GM18505 (cell line): ENCODE measurements around the gene ASTN2.

ENCODE experiments used
- ATAC-seq: cut with Tn5 transposase; IDR thresholded peaks from one replicate; pipeline ENCODE4 v1.9.1; 2021; ENCODE audit not compliant: unreplicated experiment
- POLR2A ChIP-seq: IDR thresholded peaks from 4 replicates; pipeline ENCODE4 v1.6.1; 2011; ENCODE audit warnings: borderline replicate concordance; ENCODE audit not compliant: insufficient read depth, insufficient read length; ENCODE audit errors: extremely low read depth

The ASTN2 gene

DNA sequence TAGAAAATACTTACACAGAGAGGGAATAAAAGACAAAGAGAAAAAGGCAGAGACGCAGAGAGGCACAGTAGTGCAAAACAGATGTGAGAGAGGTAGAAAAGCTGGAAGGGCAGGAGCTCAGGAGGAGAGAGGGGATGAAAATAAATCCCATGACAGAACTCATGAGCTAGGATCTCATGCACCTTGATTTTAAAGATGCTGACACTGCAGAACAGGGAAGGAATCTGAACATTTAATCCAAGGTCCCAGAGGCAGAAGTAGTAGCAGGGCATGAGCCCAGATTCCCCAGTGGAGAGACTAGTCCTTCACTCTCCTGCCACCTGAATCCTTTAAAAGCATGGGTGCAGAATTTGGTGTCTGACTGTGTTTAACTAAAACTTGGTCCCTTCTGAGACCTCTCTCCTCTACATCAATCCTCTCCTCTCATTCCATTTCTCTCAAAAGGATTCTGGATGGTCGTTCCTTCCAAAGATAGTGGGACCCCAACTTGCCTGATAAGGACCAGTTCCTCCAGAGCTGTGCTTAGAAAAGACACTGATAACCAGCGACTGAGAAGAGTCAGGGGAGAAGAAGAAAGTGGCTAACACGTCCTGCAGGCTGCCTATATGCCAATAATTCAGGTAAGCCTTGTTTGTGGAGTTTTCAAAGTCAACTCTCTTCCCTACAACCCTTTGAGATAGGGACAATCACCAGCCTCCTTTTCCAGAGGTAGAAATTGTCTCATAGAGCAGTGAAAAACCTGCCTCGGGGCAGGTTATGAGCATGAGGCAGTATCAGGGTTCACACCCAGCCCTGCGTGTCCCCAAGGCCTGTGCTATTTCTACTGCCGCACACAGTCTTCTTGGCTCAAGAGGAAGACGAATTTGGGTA, 931.0 kb downstream of the ASTN2 start:
- no peak for ATAC-seq
- no peak for TF ChIP-seq POLR2A

- TF ChIP-seq POLR2A, result no peak
- no peak for ATAC-seq
These were observed 932.1 kb downstream of the ASTN2 start for GRCh38 chr9:116482740-116483139.

DNA sequence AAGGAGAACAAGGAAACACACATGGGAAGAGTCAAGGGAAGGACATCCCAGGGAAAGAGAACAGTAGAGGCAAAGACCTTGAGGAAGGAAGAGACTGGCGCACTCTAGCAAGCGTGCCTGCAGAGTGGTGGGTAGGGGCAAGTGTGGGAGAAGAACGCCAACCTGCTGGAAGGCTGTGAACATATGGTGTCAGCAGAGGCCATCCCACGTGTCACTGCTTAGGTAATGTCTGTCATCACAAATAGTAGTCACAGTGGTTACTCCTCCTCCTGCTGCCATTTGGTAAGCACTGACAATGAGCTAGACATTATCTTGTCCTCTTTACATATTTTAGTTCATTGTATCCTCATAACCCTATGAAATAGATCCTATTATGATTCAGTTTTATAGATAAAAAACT, 934.2 kb downstream of the ASTN2 start:
- no peak for ATAC-seq
- no peak for TF ChIP-seq POLR2A

- ATAC-seq, result no peak
- TF ChIP-seq POLR2A, result no peak
These were observed 934.9 kb downstream of the ASTN2 start for GRCh38 chr9:116479967-116480366.

GRCh38 chr9:116479056-116479544, 935.8 kb downstream of the ASTN2 start:
- ATAC-seq, result no peak
- TF ChIP-seq POLR2A, result no peak

DNA sequence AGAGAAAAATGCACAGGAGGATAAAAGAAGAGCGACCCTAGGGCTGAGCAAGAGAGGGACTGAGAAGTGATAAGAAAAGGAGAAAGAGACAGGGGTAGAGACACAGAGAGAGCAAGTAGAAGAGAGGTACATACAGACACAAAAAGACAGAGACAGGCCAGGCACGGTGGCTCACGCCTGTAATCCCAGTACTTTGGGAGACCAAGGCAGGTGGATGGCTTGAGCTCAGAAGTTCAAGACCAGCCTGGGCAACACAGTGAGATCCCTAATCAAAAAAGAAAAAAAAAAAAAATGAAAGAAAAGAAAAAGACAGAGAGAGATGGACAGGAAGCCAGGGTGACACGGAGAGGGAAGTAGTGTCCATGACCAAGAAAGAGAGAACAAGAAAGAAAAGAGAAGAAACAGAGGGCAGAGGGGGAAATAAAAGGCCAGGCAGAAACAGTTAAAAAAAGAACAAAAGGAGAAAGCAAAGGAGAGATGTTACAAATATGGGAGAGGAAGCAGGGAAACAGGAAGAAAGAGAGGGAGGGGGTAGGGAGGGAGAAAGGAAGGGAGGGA, 937.2 kb downstream of the ASTN2 start:
- no peak for ATAC-seq
- no peak for TF ChIP-seq POLR2A

GRCh38 chr9:116476935-116477381, 937.9 kb downstream of the ASTN2 start:
- ATAC-seq, result no peak
- TF ChIP-seq POLR2A, result no peak

DNA sequence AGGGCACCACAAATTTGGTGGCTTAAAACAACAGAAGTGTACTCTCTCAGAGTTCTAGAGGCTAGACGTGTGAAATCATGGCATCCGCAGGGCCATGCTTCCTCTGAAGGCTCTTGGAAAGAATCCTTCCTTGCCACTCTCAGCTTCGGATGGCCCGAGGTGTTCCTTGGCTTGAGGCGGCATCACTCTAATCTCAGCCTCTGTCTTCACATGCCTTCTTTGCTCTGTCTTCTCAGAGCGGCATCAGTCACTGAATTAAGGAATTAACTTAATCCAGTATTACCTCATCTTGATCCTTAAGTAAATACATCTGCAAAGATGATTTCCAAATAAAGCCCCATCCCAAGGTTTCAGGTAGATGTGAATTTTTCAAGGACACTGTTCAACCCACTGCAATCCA, 938.9 kb downstream of the ASTN2 start:
- ATAC-seq, result no peak
- no peak for TF ChIP-seq POLR2A

GRCh38 chr9:116475201-116475600, 939.7 kb downstream of the ASTN2 start:
- ATAC-seq, result no peak

DNA sequence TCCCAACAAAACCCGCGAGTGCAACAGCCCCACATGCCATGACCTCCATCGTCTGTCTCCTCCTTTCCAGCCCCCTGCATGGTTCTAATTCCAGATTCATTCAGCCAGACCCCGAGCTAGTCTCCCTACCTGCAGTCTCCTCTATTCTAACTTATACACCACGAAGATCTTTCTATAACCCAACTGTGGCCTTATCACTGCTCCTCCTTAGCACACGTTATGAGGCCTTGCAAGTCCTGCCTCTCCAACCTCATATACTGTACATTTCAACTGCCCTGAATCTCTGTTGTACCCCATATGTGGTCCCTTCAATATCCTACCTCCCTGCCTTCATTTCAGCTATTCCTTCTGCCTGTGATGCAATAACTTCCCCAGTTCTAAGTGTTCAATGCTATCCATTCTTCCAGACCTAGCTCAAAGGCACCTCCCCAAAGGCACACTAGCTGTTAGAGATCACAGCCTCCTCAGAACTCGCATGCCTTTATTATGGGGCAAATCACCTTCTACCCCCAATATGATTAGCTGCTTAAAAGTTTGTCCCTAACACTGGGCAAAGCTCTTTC, 942.8 kb downstream of the ASTN2 start:
- TF ChIP-seq POLR2A, result no peak
- ATAC-seq, result no peak

More at GRCh38 chr9:116475201-116475600, 939.7 kb downstream of the ASTN2 start:
- TF ChIP-seq POLR2A, result no peak

GRCh38 chr9:116471093-116471906, 943.6 kb downstream of the ASTN2 start:
- ATAC-seq, result no peak
- TF ChIP-seq POLR2A, result no peak

- no peak for ATAC-seq
- no peak for TF ChIP-seq POLR2A
These were observed 945.9 kb downstream of the ASTN2 start for GRCh38 chr9:116468793-116469527.
